KOPT-K1 (cell line): Measurements from ENCODE around the gene MYH14.

ENCODE experiments used
- H3K27ac ChIP-seq: fragments of 200-600 bp; sonication (generic); 2 replicates; pipeline ENCODE4 v1.5.1; 2016; ENCODE audit warnings: antibody characterized with exemption, mild to moderate bottlenecking, low read depth, low read length; ENCODE audit not compliant: poor library complexity, severe bottlenecking
- H3K36me3 ChIP-seq: fragments of 200-600 bp; sonication (generic); 2 replicates; pipeline ENCODE4 v1.5.1; 2017; ENCODE audit warnings: antibody characterized with exemption, mild to moderate bottlenecking, low read length, moderate library complexity; ENCODE audit not compliant: insufficient read depth
- H3K9me3 ChIP-seq: fragments of 200-600 bp; sonication (generic); 2 replicates; pipeline ENCODE4 v1.5.1; 2017; ENCODE audit warnings: antibody characterized with exemption, low read length, mild to moderate bottlenecking; ENCODE audit not compliant: insufficient read depth, poor library complexity, severe bottlenecking

Gene MYH14

GRCh38 chr19:50275577-50276368 lies 72.4 kb downstream of the MYH14 start:
- Histone ChIP-seq H3K36me3 (no peaks in the 10 kb centered on the region), H3K9me3 (no peaks in the 10 kb centered on the region), H3K27ac (no peak overlapping the region)

DNA sequence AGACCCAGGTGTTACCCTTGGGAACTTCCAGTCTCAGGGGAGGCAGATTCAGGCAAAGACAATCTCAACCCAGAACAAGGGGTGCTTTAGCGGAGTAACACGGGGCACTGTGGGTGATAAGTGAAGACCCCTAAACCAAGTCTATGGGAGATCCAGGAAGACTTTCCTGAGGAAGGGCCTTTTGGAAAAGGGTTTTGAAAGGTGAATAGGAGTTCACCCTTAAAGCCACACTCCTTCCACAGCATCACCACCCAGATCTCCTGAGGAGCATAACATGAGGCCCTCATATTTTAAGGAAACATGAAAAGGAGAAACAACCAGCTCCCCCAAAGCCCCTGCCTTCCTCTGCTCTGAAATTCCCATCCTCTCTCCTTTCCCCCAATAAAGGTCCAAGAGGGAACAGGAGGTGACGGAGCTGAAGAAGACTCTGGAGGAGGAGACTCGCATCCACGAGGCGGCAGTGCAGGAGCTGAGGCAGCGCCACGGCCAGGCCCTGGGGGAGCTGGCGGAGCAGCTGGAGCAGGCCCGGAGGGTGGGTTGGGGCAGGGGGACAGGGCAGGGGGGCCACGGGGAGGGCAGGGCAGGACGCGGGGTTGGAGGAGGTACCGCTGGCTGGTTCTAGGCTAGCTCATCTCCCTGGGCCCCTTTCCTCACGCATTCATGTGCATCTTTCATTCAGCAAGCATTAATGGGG lies 73.1 kb downstream of the MYH14 start:
- no peaks in the 10 kb centered on the region for H3K36me3 ChIP-seq
- no peak overlapping the region for H3K27ac ChIP-seq
- no peaks in the 10 kb centered on the region for H3K9me3 ChIP-seq

GRCh38 chr19:50277966-50278580 lies 74.7 kb downstream of the MYH14 start:
- Histone ChIP-seq H3K36me3 (no peaks in the 10 kb centered on the region), H3K9me3 (no peaks in the 10 kb centered on the region), H3K27ac (no peak overlapping the region)

GRCh38 chr19:50280074-50280473 lies 76.7 kb downstream of the MYH14 start:
- Histone ChIP-seq H3K9me3 (peaks cover 4% of the 10 kb centered on the region), H3K27ac (no peak overlapping the region), H3K36me3 (no peaks in the 10 kb centered on the region)

- no peaks in the 10 kb centered on the region for H3K36me3 ChIP-seq
- no peak overlapping the region for H3K27ac ChIP-seq
- H3K9me3 ChIP-seq: peaks cover 13% of the 10 kb centered on the region
Measured at GRCh38 chr19:50280983-50281382, 77.6 kb downstream of the MYH14 start.

- Histone ChIP-seq H3K9me3 (peaks cover 18% of the 10 kb centered on the region), H3K27ac (no peak overlapping the region), H3K36me3 (no peaks in the 10 kb centered on the region)
Measured at GRCh38 chr19:50281491-50281890, 78.1 kb downstream of the MYH14 start.

GRCh38 chr19:50285833-50286232 lies 82.4 kb downstream of the MYH14 start:
- Histone ChIP-seq H3K27ac (no peak overlapping the region), H3K9me3 (peaks cover 20% of the 10 kb centered on the region), H3K36me3 (no peaks in the 10 kb centered on the region)

DNA sequence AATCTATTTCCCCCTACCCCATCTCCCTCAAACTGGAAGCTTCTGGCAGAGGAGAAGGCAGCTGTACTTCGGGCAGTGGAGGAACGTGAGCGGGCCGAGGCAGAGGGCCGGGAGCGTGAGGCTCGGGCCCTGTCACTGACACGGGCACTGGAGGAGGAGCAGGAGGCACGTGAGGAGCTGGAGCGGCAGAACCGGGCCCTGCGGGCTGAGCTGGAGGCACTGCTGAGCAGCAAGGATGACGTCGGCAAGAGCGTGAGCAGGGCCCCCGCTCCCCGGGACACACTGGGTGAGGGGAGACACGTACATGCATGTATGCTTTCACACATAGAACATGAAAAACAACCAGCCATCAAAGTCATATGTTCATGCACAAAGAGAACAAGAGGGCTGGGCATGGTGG lies 83.0 kb downstream of the MYH14 start:
- H3K36me3 ChIP-seq: no peaks in the 10 kb centered on the region
- H3K9me3 ChIP-seq: peaks cover 20% of the 10 kb centered on the region
- no peak overlapping the region for H3K27ac ChIP-seq

GRCh38 chr19:50287331-50287730 lies 83.9 kb downstream of the MYH14 start:
- Histone ChIP-seq H3K9me3 (peaks cover 20% of the 10 kb centered on the region), H3K36me3 (no peaks in the 10 kb centered on the region), H3K27ac (no peak overlapping the region)

- H3K36me3 ChIP-seq: no peaks in the 10 kb centered on the region
- no peak overlapping the region for H3K27ac ChIP-seq
- H3K9me3 ChIP-seq: peaks cover 20% of the 10 kb centered on the region
Measured at GRCh38 chr19:50288954-50289353, 85.5 kb downstream of the MYH14 start.

GRCh38 chr19:50290011-50290410 lies 86.6 kb downstream of the MYH14 start:
- Histone ChIP-seq H3K9me3 (peaks cover 17% of the 10 kb centered on the region), H3K36me3 (no peaks in the 10 kb centered on the region), H3K27ac (no peak overlapping the region)

- H3K9me3 ChIP-seq: peaks cover 10% of the 10 kb centered on the region
- H3K27ac ChIP-seq: no peak overlapping the region
- no peaks in the 10 kb centered on the region for H3K36me3 ChIP-seq
Measured at GRCh38 chr19:50290775-50291174, 87.4 kb downstream of the MYH14 start.

- no peaks in the 10 kb centered on the region for H3K9me3 ChIP-seq
- H3K36me3 ChIP-seq: no peaks in the 10 kb centered on the region
- no peak overlapping the region for H3K27ac ChIP-seq
Measured at GRCh38 chr19:50292216-50292827, 88.9 kb downstream of the MYH14 start.

- Histone ChIP-seq H3K36me3 (no peaks in the 10 kb centered on the region), H3K9me3 (no peaks in the 10 kb centered on the region), H3K27ac (no peak overlapping the region)
Measured at GRCh38 chr19:50293263-50294004, 90.0 kb downstream of the MYH14 start.

- Histone ChIP-seq H3K36me3 (no peaks in the 10 kb centered on the region), H3K9me3 (peaks cover 6% of the 10 kb centered on the region), H3K27ac (no peak overlapping the region)
Measured at GRCh38 chr19:50300051-50300450, 96.6 kb downstream of the MYH14 start.
